Measurements from ENCODE around the gene PRDM5. TPM values are rescaled to one million over a fixed set of nuclear protein-coding genes. Genes with fewer than 3 reads are reported as not detected.

PRDM5 gene
- polyA plus RNA-seq, 1 donor from 2014 or later: 1.6 TPM

GRCh38 chr4:120709991-120710390 lies 212.5 kb downstream of the PRDM5 start:
- H3K9me3 ChIP-seq (ENCODE audit: low read length): peaks cover 4% of the 10 kb centered on the region
- H4K20me1 ChIP-seq (ENCODE audit: insufficient read depth): no peaks in the 10 kb centered on the region
- H3K9ac ChIP-seq (ENCODE audit: low read length): no peak overlapping the region
- H3K4me3 ChIP-seq (ENCODE audit: low read length): no peak overlapping the region
- no peaks in the 10 kb centered on the region for H3K79me2 ChIP-seq (replicated peaks; ENCODE audit: insufficient read depth, low read length)
- no peak overlapping the region for H3K27ac ChIP-seq (ENCODE audit: low read length)
- no peaks in the 10 kb centered on the region for H3K27me3 ChIP-seq (ENCODE audit: insufficient read depth, low read depth, low read length)
- no peaks in the 10 kb centered on the region for H3K36me3 ChIP-seq (ENCODE audit: insufficient read depth, low read length)
- TF ChIP-seq MXI1 (conservative IDR thresholded peaks at IDR 0.05; ENCODE audit: poor library complexity, severe bottlenecking) (no peak), POLR2AphosphoS5 (IDR thresholded peaks at IDR 0.05) (no peak), EP300 (conservative IDR thresholded peaks at IDR 0.05; ENCODE audit: poor library complexity, severe bottlenecking) (no peak), CTCF (IDR thresholded peaks at IDR 0.05; ENCODE audit: poor library complexity, severe bottlenecking) (no peak), EZH2 (IDR thresholded peaks at IDR 0.05; ENCODE audit: borderline replicate concordance, insufficient read depth, low read length, poor library complexity, severe bottlenecking) (no peak)
- no peak overlapping the region for H2AFZ ChIP-seq (ENCODE audit: low read depth, low read length)
- no peaks in the 10 kb centered on the region for H3F3A ChIP-seq (ENCODE audit: insufficient read depth, low read length, poor library complexity, severe bottlenecking)
- H3K4me2 ChIP-seq (ENCODE audit: low read length): no peak overlapping the region
- no peaks in the 10 kb centered on the region for H3K9me2 ChIP-seq (ENCODE audit: insufficient read depth, low read length)

GRCh38 chr4:120704538-120704937 lies 218.0 kb downstream of the PRDM5 start:
- no peaks in the 10 kb centered on the region for H3K27me3 ChIP-seq (ENCODE audit: insufficient read depth, low read depth, low read length)
- no peaks in the 10 kb centered on the region for H3K9me2 ChIP-seq (ENCODE audit: insufficient read depth, low read length)
- peaks cover 4% of the 10 kb centered on the region for H3K9me3 ChIP-seq (ENCODE audit: low read length)
- no peaks in the 10 kb centered on the region for H3K79me2 ChIP-seq (replicated peaks; ENCODE audit: insufficient read depth, low read length)
- no peak overlapping the region for H3K4me3 ChIP-seq (ENCODE audit: low read length)
- no peak overlapping the region for H3K4me2 ChIP-seq (ENCODE audit: low read length)
- no peak overlapping the region for H3K27ac ChIP-seq (ENCODE audit: low read length)
- TF ChIP-seq POLR2AphosphoS5 (IDR thresholded peaks at IDR 0.05): no peak
- no peak for TF ChIP-seq EZH2 (IDR thresholded peaks at IDR 0.05; ENCODE audit: borderline replicate concordance, insufficient read depth, low read length, poor library complexity, severe bottlenecking)
- no peak for TF ChIP-seq SMC3 (conservative IDR thresholded peaks at IDR 0.05; ENCODE audit: poor library complexity)
- no peak for TF ChIP-seq CTCF (IDR thresholded peaks at IDR 0.05; ENCODE audit: poor library complexity, severe bottlenecking)
- no peak for TF ChIP-seq EP300 (conservative IDR thresholded peaks at IDR 0.05; ENCODE audit: poor library complexity, severe bottlenecking)
- TF ChIP-seq REST (IDR thresholded peaks at IDR 0.05; ENCODE audit: borderline replicate concordance): no peak
- no peak for TF ChIP-seq RAD21 (conservative IDR thresholded peaks at IDR 0.05)
- TF ChIP-seq TAF1 (IDR thresholded peaks at IDR 0.05; ENCODE audit: low read depth): no peak
- no peak for TF ChIP-seq MXI1 (conservative IDR thresholded peaks at IDR 0.05; ENCODE audit: poor library complexity, severe bottlenecking)
- no peaks in the 10 kb centered on the region for H4K20me1 ChIP-seq (ENCODE audit: insufficient read depth)
- no peaks in the 10 kb centered on the region for H3K36me3 ChIP-seq (ENCODE audit: insufficient read depth, low read length)
- no peaks in the 10 kb centered on the region for H3F3A ChIP-seq (ENCODE audit: insufficient read depth, low read length, poor library complexity, severe bottlenecking)
- H3K9ac ChIP-seq (ENCODE audit: low read length): no peak overlapping the region
- H2AFZ ChIP-seq (ENCODE audit: low read depth, low read length): no peak overlapping the region
